ENCODE measurements around the gene CNTFR.

Gene CNTFR

GRCh38 chr9:34556949-34557348 lies 32.6 kb downstream of the CNTFR start:
- no peak for TF ChIP-seq CTCF (conservative IDR thresholded peaks at IDR 0.05; ENCODE audit: low read depth, low read length)

DNA sequence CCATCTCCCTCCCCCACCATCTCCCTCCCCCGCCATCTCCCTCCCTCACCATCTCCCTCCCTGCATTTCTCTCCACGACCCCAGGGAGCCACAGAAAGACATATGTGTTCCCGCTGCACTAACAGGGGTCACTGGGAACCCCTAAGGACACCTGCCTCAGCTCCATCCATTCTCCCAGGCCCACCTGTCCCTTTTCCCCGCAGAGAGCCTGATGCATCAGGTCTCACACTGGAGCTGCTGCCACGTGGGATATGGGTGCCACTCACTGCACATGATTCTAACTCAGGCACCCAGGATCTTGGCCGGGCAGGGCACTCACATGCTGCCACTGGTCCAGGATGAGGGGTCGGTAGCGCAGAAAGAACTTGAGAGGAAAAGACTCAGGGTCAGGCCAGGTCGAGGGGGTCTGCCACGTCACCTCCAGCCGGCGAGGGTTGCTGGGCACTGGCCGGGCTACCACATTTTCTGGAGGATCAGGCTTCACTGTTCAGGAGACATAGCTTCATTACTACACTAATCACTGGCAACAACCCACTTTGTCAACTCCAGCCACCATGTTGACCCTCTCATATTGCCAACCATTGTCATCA lies 33.5 kb downstream of the CNTFR start:
- no peak for TF ChIP-seq CTCF (conservative IDR thresholded peaks at IDR 0.05; ENCODE audit: low read depth, low read length)
- no peak for DNase-seq (ENCODE audit: low read depth)
- H3K4me3 ChIP-seq (ENCODE audit: low read length): no peak overlapping the region

More at GRCh38 chr9:34556949-34557348, 32.6 kb downstream of the CNTFR start:
- H3K4me3 ChIP-seq (ENCODE audit: low read length): no peak overlapping the region
- no peak for DNase-seq (ENCODE audit: low read depth)

GRCh38 chr9:34555500-34555899 lies 34.0 kb downstream of the CNTFR start:
- TF ChIP-seq CTCF (conservative IDR thresholded peaks at IDR 0.05; ENCODE audit: low read depth, low read length): no peak
- no peak overlapping the region for H3K4me3 ChIP-seq (ENCODE audit: low read length)
- no peak for DNase-seq (ENCODE audit: low read depth)

DNA sequence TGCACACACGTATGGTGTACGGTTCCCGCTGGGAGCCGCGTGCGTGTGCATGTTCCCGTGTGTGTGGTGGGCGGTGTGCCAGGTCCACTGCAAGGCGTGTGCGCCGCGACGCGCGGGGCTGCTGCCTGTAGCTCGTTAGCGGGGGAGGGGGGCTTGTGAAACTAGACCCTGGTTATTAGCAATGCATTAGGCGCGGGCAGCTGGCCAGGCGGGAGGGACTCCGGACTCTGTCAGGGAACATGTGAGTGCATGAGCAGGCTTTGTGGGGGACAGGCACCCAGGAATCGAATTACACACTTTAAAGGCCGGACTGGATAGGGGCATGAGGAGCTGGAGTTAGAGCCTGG lies 34.5 kb downstream of the CNTFR start:
- H3K4me3 ChIP-seq (ENCODE audit: low read length): no peak overlapping the region
- DNase-seq (ENCODE audit: low read depth): no peak
- no peak for TF ChIP-seq CTCF (conservative IDR thresholded peaks at IDR 0.05; ENCODE audit: low read depth, low read length)

GRCh38 chr9:34554211-34555001 lies 35.1 kb downstream of the CNTFR start:
- no peak for TF ChIP-seq CTCF (conservative IDR thresholded peaks at IDR 0.05; ENCODE audit: low read depth, low read length)
- no peak overlapping the region for H3K4me3 ChIP-seq (ENCODE audit: low read length)
- DNase-seq (ENCODE audit: low read depth): no peak

- no peak for DNase-seq (ENCODE audit: low read depth)
- no peak for TF ChIP-seq CTCF (conservative IDR thresholded peaks at IDR 0.05; ENCODE audit: low read depth, low read length)
Measured at GRCh38 chr9:34553511-34554021, 36.0 kb downstream of the CNTFR start.

DNA sequence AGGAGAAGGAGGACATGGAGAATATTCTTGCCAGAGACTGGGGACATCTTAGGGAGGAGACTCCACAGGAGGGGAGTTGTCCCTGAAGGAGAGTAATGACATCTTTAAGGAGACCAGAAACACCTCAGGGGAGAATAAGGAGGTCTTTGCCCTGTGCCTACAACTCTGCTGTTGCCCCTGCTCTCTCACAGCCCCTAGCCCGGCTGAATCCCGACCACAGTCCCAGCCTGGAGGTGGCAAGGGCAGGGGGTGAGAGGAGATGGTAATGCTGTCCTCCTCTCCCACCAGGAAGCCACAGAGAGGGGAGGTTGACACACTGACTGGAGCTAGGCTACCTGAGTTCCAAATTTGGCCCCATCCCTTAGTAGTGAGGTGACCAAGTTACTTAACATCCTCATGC lies 36.5 kb downstream of the CNTFR start:
- no peak overlapping the region for H3K4me3 ChIP-seq (ENCODE audit: low read length)
- DNase-seq (ENCODE audit: low read depth): no peak
- TF ChIP-seq CTCF (conservative IDR thresholded peaks at IDR 0.05; ENCODE audit: low read depth, low read length): no peak

More at GRCh38 chr9:34553511-34554021, 36.0 kb downstream of the CNTFR start:
- no peak overlapping the region for H3K4me3 ChIP-seq (ENCODE audit: low read length)

Data from retinal pigment epithelial cell (primary cell).